MCF 10A (cell line): ENCODE measurements around the gene CCDC178. TPM values are rescaled to one million over a fixed set of nuclear protein-coding genes. Genes with fewer than 3 reads are reported as not detected.

ENCODE experiments used
- BruUV-seq: library from RNA; stranded (reverse); fragments of 400-500 nt; replicated peaks from 2 replicates; lab custom pipeline; 2021; lab: Mats Ljungman, UMichigan
- CTCF ChIA-PET: fragments of 300-600 bp; sonication (Branson Sonifier 250); formaldehyde crosslinking; extraction: SDS; loops from one replicate; lab custom pipeline; 2021; ENCODE audit warnings: antibody characterized with exemption, inconsistent platforms; lab: Yijun Ruan, JAX
- POLR2A ChIA-PET: fragments of 300-600, 350-650 bp; sonication (Branson Sonifier 250); formaldehyde crosslinking; extraction: SDS; loops from one replicate; lab custom pipeline; 2020; ENCODE audit warnings: antibody characterized with exemption, inconsistent platforms; lab: Yijun Ruan, JAX
- DNase-seq: peaks from one replicate; pipeline ENCODE4 v3.0.0-alpha.2; 2018; ENCODE audit not compliant: unreplicated experiment
- H3K27ac Mint-ChIP-seq: one replicate; pipeline ENCODE4 v1.8.0; 2022; ENCODE audit warnings: mild to moderate bottlenecking, low read depth, mixed read lengths; ENCODE audit not compliant: unreplicated experiment
- H3K27me3 Mint-ChIP-seq: one replicate; pipeline ENCODE4 v1.8.0; 2022; ENCODE audit warnings: mixed read lengths; ENCODE audit not compliant: insufficient read depth, unreplicated experiment
- H3K36me3 Mint-ChIP-seq: one replicate; pipeline ENCODE4 v1.8.0; 2022; ENCODE audit warnings: mild to moderate bottlenecking, moderate library complexity, mixed read lengths; ENCODE audit not compliant: insufficient read depth, unreplicated experiment
- H3K4me1 Mint-ChIP-seq: one replicate; pipeline ENCODE4 v1.8.0; 2022; ENCODE audit warnings: mixed read lengths; ENCODE audit not compliant: insufficient read depth, unreplicated experiment
- H3K4me3 Mint-ChIP-seq: one replicate; pipeline ENCODE4 v1.8.0; 2022; ENCODE audit warnings: mild to moderate bottlenecking, moderate library complexity, mixed read lengths; ENCODE audit not compliant: unreplicated experiment
- H3K9me3 Mint-ChIP-seq: one replicate; pipeline ENCODE4 v1.8.0; 2022; ENCODE audit warnings: mixed read lengths; ENCODE audit not compliant: unreplicated experiment
- intact Hi-C: fragments of 100-400 bp; cut with micrococcal nuclease; formaldehyde crosslinking; loops from 2 replicates; pipeline ENCODE4 v1.14.1; 2022
- total RNA-seq: library from RNA; stranded (reverse); gene quantifications from 2 replicates; pipeline ENCODE4 v1.2.3, GENCODE V29; 2022
- TF ChIP-seq, protein P1 (sequence below): fragments of 200-600 bp; IDR thresholded peaks from one replicate; pipeline ENCODE4 v1.8.0; 2022; ENCODE audit warnings: antibody characterized with exemption, mild to moderate bottlenecking; ENCODE audit not compliant: unreplicated experiment

Gene CCDC178
- total RNA-seq, 1 experiment from 2014 or later = 0.19 TPM

DNA sequence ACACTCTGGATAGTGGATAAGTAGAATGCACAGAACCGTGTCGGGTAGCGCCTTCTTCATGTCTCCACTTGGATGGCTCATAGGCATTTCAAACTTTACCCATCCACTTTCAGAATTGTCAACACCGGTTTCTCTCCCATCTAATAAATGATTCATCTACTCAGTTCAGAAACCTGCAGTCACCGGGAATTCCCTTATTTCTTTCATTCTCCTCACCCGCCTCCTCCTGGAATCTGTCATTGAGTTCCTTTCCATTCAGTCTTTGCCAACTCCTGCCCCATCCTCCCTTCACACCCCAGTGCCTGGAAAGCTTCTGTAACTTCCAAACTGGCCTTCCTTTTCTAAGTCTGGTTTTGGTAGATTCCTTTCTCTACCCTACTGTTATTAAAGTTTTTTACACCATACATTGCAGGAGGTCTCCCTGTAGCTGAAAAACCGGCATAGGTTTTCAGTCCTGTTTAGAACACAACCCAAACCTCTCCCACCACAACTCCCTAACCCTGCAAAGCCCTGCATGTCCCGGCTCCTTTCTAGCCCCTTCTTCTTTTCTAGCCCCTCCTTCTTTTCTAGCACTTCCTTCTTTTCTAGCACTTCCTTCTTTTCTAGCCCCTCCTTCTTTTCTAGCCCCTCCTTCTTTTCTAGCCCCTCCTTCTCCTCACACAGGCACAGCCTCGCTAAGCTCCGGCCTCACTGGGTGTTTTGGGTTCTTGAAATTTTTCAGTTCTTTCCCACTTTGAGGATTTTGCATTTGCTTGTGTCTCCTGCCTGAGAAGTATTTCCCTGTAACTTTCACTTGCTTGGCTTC is 533.8 kb downstream of the CCDC178 start:
- peak; percentile 38 for DNase-seq
- TF ChIP-seq, protein P1, sequence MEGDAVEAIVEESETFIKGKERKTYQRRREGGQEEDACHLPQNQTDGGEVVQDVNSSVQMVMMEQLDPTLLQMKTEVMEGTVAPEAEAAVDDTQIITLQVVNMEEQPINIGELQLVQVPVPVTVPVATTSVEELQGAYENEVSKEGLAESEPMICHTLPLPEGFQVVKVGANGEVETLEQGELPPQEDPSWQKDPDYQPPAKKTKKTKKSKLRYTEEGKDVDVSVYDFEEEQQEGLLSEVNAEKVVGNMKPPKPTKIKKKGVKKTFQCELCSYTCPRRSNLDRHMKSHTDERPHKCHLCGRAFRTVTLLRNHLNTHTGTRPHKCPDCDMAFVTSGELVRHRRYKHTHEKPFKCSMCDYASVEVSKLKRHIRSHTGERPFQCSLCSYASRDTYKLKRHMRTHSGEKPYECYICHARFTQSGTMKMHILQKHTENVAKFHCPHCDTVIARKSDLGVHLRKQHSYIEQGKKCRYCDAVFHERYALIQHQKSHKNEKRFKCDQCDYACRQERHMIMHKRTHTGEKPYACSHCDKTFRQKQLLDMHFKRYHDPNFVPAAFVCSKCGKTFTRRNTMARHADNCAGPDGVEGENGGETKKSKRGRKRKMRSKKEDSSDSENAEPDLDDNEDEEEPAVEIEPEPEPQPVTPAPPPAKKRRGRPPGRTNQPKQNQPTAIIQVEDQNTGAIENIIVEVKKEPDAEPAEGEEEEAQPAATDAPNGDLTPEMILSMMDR = no peak
- no TSS peak for BruUV-seq

GRCh38 chr18:32905651-32906050 is 534.9 kb downstream of the CCDC178 start:
- ChIA-PET CTCF (no interaction called here), POLR2A (no interaction called here)
- Mint-ChIP-seq H3K27me3 (no peaks in the 10 kb centered on the region), H3K36me3 (no peaks in the 10 kb centered on the region), H3K4me3 (no peak overlapping the region), H3K27ac (no peak overlapping the region), H3K4me1 (peaks cover 13% of the 10 kb centered on the region), H3K9me3 (no peaks in the 10 kb centered on the region)
- DNase-seq = no peak
- TF ChIP-seq, protein P1 = no peak
- intact Hi-C loops = no loop called here
- no TSS peak for BruUV-seq

More for the DNA sequence above, 533.8 kb downstream of the CCDC178 start:
- ChIA-PET POLR2A (interaction anchor here (0.7 kb wide), 1 partner anchor 17 kb away, joined by 3 read pairs; no protein-coding TSS in a partner anchor), CTCF (no interaction called here)
- intact Hi-C loops = no loop called here
- no peak overlapping the region for H3K27ac Mint-ChIP-seq
- H3K4me3 Mint-ChIP-seq = no peak overlapping the region
- H3K4me1 Mint-ChIP-seq = peaks cover 20% of the 10 kb centered on the region
- no peaks in the 10 kb centered on the region for H3K36me3 Mint-ChIP-seq
- H3K27me3 Mint-ChIP-seq = no peaks in the 10 kb centered on the region
- H3K9me3 Mint-ChIP-seq = no peaks in the 10 kb centered on the region

- intact Hi-C loops = no loop called here
- Mint-ChIP-seq H3K4me3 (no peak overlapping the region), H3K4me1 (peaks cover 10% of the 10 kb centered on the region), H3K27ac (no peak overlapping the region), H3K27me3 (no peaks in the 10 kb centered on the region), H3K9me3 (no peaks in the 10 kb centered on the region), H3K36me3 (no peaks in the 10 kb centered on the region)
- POLR2A ChIA-PET = interaction anchor here (0.7 kb wide), 1 partner anchor 279 kb away, joined by 3 read pairs; no protein-coding TSS in a partner anchor
- CTCF ChIA-PET = interaction anchor here (0.6 to 1.0 kb wide), 2 partner anchors 16 to 501 kb away, joined by 3 to 4 read pairs; no protein-coding TSS in a partner anchor
- no peak for DNase-seq
- TF ChIP-seq, protein P1 = no peak
- BruUV-seq = no TSS peak
Measured at GRCh38 chr18:32902568-32903330, 537.8 kb downstream of the CCDC178 start.

- H3K36me3 Mint-ChIP-seq = no peaks in the 10 kb centered on the region
- POLR2A ChIA-PET = no interaction called here
- no peaks in the 10 kb centered on the region for H3K27me3 Mint-ChIP-seq
- TF ChIP-seq, protein P1 = peak; percentile 36
- CTCF ChIA-PET = interaction anchor here (0.7 to 1.9 kb wide), 9 partner anchors 10 to 227 kb away, joined by 3 to 5 read pairs (median 3); no protein-coding TSS in a partner anchor
- no TSS peak for BruUV-seq
- H3K27ac Mint-ChIP-seq = no peak overlapping the region
- peak; percentile 25 for DNase-seq
- H3K4me1 Mint-ChIP-seq = no peaks in the 10 kb centered on the region
- intact Hi-C loops = loop anchor here (1.0 kb wide), 1 partner anchor 30 kb away; no protein-coding TSS in a partner anchor
- H3K9me3 Mint-ChIP-seq = peaks cover 10% of the 10 kb centered on the region
- H3K4me3 Mint-ChIP-seq = no peak overlapping the region
Measured at GRCh38 chr18:32899819-32900218, 540.7 kb downstream of the CCDC178 start.
